A549 (cell line): Measurements from ENCODE around the gene TBXA2R. TPM values are rescaled to one million over a fixed set of nuclear protein-coding genes. Genes with fewer than 3 reads are reported as not detected.

Experiments used
- ATAC-seq, 2 experiments: fragments of 200-7000 bp in 1 of 2; fragments of >200 bp in 1 of 2; cut with Nextera tagmentation in 1 of 2; cut with Tn5 transposase in 1 of 2; 3 replicates each; pipeline versions ENCODE4 v1.8.0 to v1.9.1; 2018 to 2020; ENCODE audit warnings: mild to moderate bottlenecking in 1 of 2, moderate library complexity in 1 of 2
- CTCF ChIA-PET: fragments of 300-600 bp; sonication (Branson Sonifier 250); formaldehyde crosslinking; extraction: SDS; loops from one replicate; lab custom pipeline; 2021; ENCODE audit warnings: antibody characterized with exemption, inconsistent platforms; lab: Yijun Ruan, JAX
- POLR2A ChIA-PET: fragments of 350-600 bp; formaldehyde crosslinking; extraction: SDS; loops from one replicate; lab custom pipeline; 2021; ENCODE audit warnings: antibody characterized with exemption, inconsistent platforms; lab: Yijun Ruan, JAX
- DNase-seq, 2 experiments: peaks; one replicate each; pipeline versions ENCODE4 v3.0.0 to v3.0.0-alpha.2; 2011 to 2016; ENCODE audit warnings: low read depth in 1 of 2, low spot score in 1 of 2
- FAIRE-seq: peaks from 2 replicates; lab custom pipeline; 2011; peaks lifted over from hg19 to GRCh38; lab: Jason Lieb, UNC
- H3K27ac ChIP-seq, 2 experiments: fragments of >200 bp; sonication (Bioruptor Twin); formaldehyde crosslinking; 3 replicates each; pipeline ENCODE4 v1.5.1; 2016 to 2017
- H3K4me1 ChIP-seq: fragments of >200 bp; sonication (Bioruptor Twin); formaldehyde crosslinking; 3 replicates; pipeline ENCODE4 v1.6.1; 2016
- H3K4me2 ChIP-seq: fragments of >200 bp; sonication (Bioruptor Twin); formaldehyde crosslinking; 3 replicates; pipeline ENCODE4 v1.6.1; 2016
- H3K4me3 ChIP-seq: fragments of >200 bp; sonication (Bioruptor Twin); formaldehyde crosslinking; 3 replicates; pipeline ENCODE4 v1.5.1; 2016
- H3K9me3 ChIP-seq: fragments of >200 bp; sonication (Bioruptor Twin); formaldehyde crosslinking; 3 replicates; pipeline ENCODE4 v1.6.1; 2016
- CEBPB ChIP-seq, 2 experiments: fragments of >200 bp in 1 of 2; sonication (Bioruptor Twin) in 1 of 2; formaldehyde crosslinking in 1 of 2; IDR thresholded peaks; 2 replicates each; pipeline ENCODE4 v1.6.1; 2012 to 2016
- CHD2 ChIP-seq: fragments of 150-350 bp; IDR thresholded peaks from 2 replicates; pipeline ENCODE4 v1.6.1; 2014; ENCODE audit warnings: low read length; ENCODE audit not compliant: partially characterized antibody
- ESRRA ChIP-seq: fragments of 150-350 bp; IDR thresholded peaks from 2 replicates; pipeline ENCODE4 v1.6.1; 2014; ENCODE audit warnings: mild to moderate bottlenecking, low read length, borderline replicate concordance
- FOSB ChIP-seq: fragments of 250-450 bp; sonication (Bioruptor Pico); IDR thresholded peaks from 2 replicates; pipeline ENCODE4 v1.5.0; 2020; ENCODE audit warnings: mild to moderate bottlenecking, moderate library complexity
- FOSL2 ChIP-seq, 2 experiments: fragments of 450-650 bp in 1 of 2; fragments of >200 bp in 1 of 2; sonication (Bioruptor Twin) in 1 of 2; formaldehyde crosslinking; IDR thresholded peaks; 2 replicates each; pipeline versions ENCODE4 v1.5.0 to v1.6.1; 2016 to 2020; ENCODE audit warnings: mild to moderate bottlenecking in 1 of 2, moderate library complexity in 1 of 2
- FOXS1 ChIP-seq: fragments of 250-450 bp; sonication (Bioruptor Pico); IDR thresholded peaks from 2 replicates; pipeline ENCODE4 v1.5.0; 2020; ENCODE audit warnings: mild to moderate bottlenecking, moderate library complexity
- HEYL ChIP-seq: fragments of 250-450 bp; sonication (Bioruptor Pico); IDR thresholded peaks from 2 replicates; pipeline ENCODE4 v1.8.0; 2021; ENCODE audit warnings: mild to moderate bottlenecking, moderate library complexity
- HOXA7 ChIP-seq: fragments of 250-450 bp; sonication (Bioruptor Pico); IDR thresholded peaks from 2 replicates; pipeline ENCODE4 v1.5.0; 2020; ENCODE audit warnings: mild to moderate bottlenecking, moderate library complexity
- JUN ChIP-seq, 2 experiments: fragments of >200 bp; sonication (Bioruptor Twin); formaldehyde crosslinking; IDR thresholded peaks; 2 replicates in 1 of 2; 3 replicates in 1 of 2; pipeline ENCODE4 v1.6.1; 2016 to 2017
- KDM5A ChIP-seq: fragments of 200-600 bp; sonication (generic); IDR thresholded peaks from 2 replicates; pipeline ENCODE4 v1.6.1; 2016; ENCODE audit warnings: antibody characterized with exemption, mild to moderate bottlenecking
- MAFK ChIP-seq: fragments of 450-650 bp; IDR thresholded peaks from 2 replicates; pipeline ENCODE4 v1.6.1; 2014; ENCODE audit not compliant: partially characterized antibody
- MAZ ChIP-seq: fragments of 150-350 bp; IDR thresholded peaks from 2 replicates; pipeline ENCODE4 v1.6.1; 2014; ENCODE audit warnings: antibody characterized with exemption, low read depth, low read length, borderline replicate concordance
- MYC ChIP-seq: IDR thresholded peaks from 2 replicates; pipeline ENCODE4 v1.6.1; 2012; ENCODE audit warnings: mild to moderate bottlenecking, inconsistent platforms, low read length, improper control_type of control experiment, borderline replicate concordance
- PHF8 ChIP-seq: fragments of 200-600 bp; sonication (generic); IDR thresholded peaks from 2 replicates; pipeline ENCODE4 v1.6.1; 2016; ENCODE audit warnings: low read depth, mild to moderate bottlenecking, antibody characterized with exemption, moderate library complexity, borderline replicate concordance
- POLR2A ChIP-seq: IDR thresholded peaks from 2 replicates; pipeline ENCODE4 v1.6.1; 2012; ENCODE audit warnings: mild to moderate bottlenecking, low read length
- POLR2AphosphoS2 ChIP-seq: conservative IDR thresholded peaks from 2 replicates; pipeline ENCODE4 v1.6.1; 2012; ENCODE audit warnings: low read length, improper control_type of control experiment, inconsistent platforms
- RAD21 ChIP-seq, 2 experiments: fragments of >200 bp in 1 of 2; sonication (Bioruptor Twin) in 1 of 2; formaldehyde crosslinking in 1 of 2; IDR thresholded peaks in 1 of 2; conservative IDR thresholded peaks in 1 of 2; 2 replicates in 1 of 2; 3 replicates in 1 of 2; pipeline ENCODE4 v1.6.1; 2012 to 2018; ENCODE audit warnings: inconsistent platforms in 1 of 2
- RNF2 ChIP-seq: fragments of 200-600 bp; sonication (generic); IDR thresholded peaks from 2 replicates; pipeline ENCODE4 v1.6.1; 2016; ENCODE audit warnings: low read depth, mild to moderate bottlenecking, antibody characterized with exemption, moderate library complexity, borderline replicate concordance
- TFCP2L1 ChIP-seq: fragments of 250-450 bp; sonication (Bioruptor Pico); IDR thresholded peaks from 2 replicates; pipeline ENCODE4 v1.5.0; 2021; ENCODE audit warnings: mild to moderate bottlenecking
- TP53 ChIP-seq: fragments of 250-450 bp; sonication (Bioruptor Pico); IDR thresholded peaks from 2 replicates; pipeline ENCODE4 v1.5.0; 2021; ENCODE audit warnings: mild to moderate bottlenecking, moderate library complexity
- ZSCAN20 ChIP-seq: fragments of 250-450 bp; sonication (Bioruptor Pico); IDR thresholded peaks from 2 replicates; pipeline ENCODE4 v1.8.0; 2022; ENCODE audit warnings: mild to moderate bottlenecking, moderate library complexity
- WGBS: methylation state at CpG from one replicate; pipeline ENCODE4 v1.1.6; 2017; ENCODE audit errors: missing lambda C conversion rate; 5-methylcytosine and 5-hydroxymethylcytosine counted together
- polyA plus RNA-seq, 4 experiments: library from polyadenylated mRNA; depleted of rRNA in 3 of 4; stranded (reverse); fragments of >200 nt; fragmentation: RNase III in 1 of 4; extraction: RNeasy Plus Mini Kit Qiagen cat#74134 plus additional on column Dnase treatment in 1 of 4; gene quantifications; 2 replicates in 3 of 4; 3 replicates in 1 of 4; pipeline ENCODE4 v1.2.3, GENCODE V29; 2011 to 2017
- TF ChIP-seq, protein P1 (sequence below): fragments of >200 bp; sonication (Bioruptor Twin); formaldehyde crosslinking; IDR thresholded peaks from 3 replicates; pipeline ENCODE4 v1.6.1; 2016
- TF ChIP-seq, protein P2 (sequence below): IDR thresholded peaks from 2 replicates; pipeline ENCODE4 v1.6.1; 2012
- TF ChIP-seq, protein P3 (sequence below): fragments of >200 bp; sonication (Bioruptor Twin); formaldehyde crosslinking; IDR thresholded peaks from 2 replicates; pipeline ENCODE4 v1.6.1; 2016
- TF ChIP-seq, protein P4 (sequence below): fragments of 250-450 bp; sonication (Bioruptor Pico); IDR thresholded peaks from 2 replicates; pipeline ENCODE4 v1.5.0; 2021; ENCODE audit warnings: mild to moderate bottlenecking, moderate library complexity, borderline replicate concordance
- TF ChIP-seq, protein P5 (sequence below): IDR thresholded peaks from 2 replicates; pipeline ENCODE4 v1.6.1; 2012; ENCODE audit warnings: low read depth, borderline replicate concordance

TBXA2R gene
- polyA plus RNA-seq, 2 of the 4 experiments (the other 2 are of a cell fraction), result 0.13 to 0.49 TPM

DNA sequence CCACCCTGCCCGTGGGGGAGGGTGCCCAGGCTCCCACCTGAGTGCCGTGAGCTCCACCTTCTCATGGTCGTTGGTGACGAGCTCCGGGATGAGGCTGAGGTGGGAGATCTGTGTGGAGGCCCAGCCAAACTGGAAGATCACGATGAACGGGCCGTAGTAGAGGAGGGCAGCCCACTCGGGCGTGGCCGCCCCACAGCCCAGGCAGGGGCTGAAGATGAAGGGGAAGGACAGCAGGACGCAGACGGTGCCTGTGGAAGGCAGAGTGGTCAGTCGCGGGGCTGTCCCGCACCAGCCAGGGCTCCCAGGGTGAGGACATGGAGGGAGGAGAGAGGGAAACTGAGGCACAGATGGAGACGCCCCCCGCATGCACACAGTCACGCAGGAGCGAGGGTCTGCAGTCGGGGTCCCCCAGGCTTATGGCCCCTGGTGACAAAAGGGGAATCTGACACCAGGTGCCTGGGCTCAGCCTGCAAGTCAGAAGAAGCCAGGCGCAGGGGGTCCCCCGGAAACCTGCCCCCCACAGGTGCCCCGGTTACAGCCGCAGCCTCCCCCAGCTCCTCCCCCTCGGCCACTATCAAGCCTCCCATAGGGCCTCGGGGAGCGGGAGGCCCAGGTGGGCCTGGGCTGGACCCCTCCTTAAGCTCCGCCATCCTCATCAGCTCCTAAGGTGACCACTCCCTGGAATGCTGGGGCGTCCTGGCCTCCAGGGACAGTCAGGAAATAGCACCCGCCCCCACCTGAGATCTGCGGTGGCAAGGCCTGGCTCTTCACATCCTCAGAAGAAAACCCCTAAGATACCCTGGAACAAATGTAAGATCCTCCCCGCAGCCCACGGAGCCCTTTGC lies 55.5 kb downstream of the TBXA2R start:
- ChIA-PET CTCF (interaction anchor here (0.6 to 1.9 kb wide), 2 partner anchors 24 to 100 kb away, joined by 3 to 11 read pairs; no protein-coding TSS in a partner anchor), POLR2A (no interaction called here)
- H3K4me2 ChIP-seq, result no peak overlapping the region
- DNase-seq, result no peak
- no peak overlapping the region for H3K27ac ChIP-seq
- no peaks in the 10 kb centered on the region for H3K9me3 ChIP-seq
- H3K4me1 ChIP-seq, result peaks cover 12% of the 10 kb centered on the region
- WGBS, result 91% methylated on average over 23 of the region's 34 CpGs
- no peak for TF ChIP-seq MYC
- FAIRE-seq, result no peak
- no peak for ATAC-seq
- H3K4me3 ChIP-seq, result no peak overlapping the region

DNA sequence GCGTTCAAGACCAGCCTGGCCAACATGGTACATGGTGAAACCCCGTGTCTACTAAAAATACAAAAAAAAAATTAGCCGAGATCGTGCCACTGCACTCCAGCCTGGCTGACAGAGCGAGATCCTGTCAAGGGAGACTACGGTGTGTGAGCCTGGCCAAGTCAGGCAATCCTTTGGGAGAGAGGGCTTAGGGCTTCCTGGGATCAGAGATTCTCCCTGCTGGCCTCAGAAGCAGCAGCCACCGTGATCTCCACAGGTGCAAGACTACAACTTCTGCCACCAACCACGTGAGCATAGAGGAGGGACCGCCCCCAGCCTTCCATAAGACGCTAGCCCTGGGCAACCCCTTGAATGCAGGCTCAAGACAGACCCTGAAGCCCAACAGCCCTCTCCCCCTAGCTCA lies 56.9 kb downstream of the TBXA2R start:
- WGBS, result 93% methylated on average over 10 of the region's 10 CpGs

DNA sequence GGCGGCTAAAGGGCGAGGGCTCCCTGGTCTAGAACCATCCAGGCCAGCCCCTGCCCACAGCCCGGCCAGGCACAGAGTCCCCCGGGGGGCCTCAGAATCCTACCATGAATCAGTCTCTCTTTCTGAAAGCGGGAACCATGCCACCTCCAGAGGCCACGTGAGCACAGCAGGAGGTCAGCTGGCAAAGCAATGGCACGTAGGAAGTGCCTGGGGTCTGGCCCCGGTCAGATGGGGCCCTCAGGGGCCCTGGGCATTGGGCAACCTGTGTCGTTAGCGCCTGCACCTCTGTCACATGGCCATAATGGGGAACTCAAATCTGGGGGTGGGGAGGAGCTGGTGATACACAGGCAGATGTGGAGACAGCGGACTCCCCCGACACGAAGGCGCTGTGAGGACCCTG lies 58.1 kb downstream of the TBXA2R start:
- CTCF ChIA-PET, result interaction anchor here (0.8 to 6.6 kb wide), 5 partner anchors 13 to 48 kb away, joined by 3 to 100 read pairs (median 5); partner anchors contain the start of genes GIPC3 and HMG20B
- no peak overlapping the region for H3K4me3 ChIP-seq
- H3K27ac ChIP-seq, result no peak overlapping the region
- DNase-seq (no peak), FAIRE-seq (no peak), ATAC-seq (no peak)
- POLR2A ChIA-PET, result no interaction called here
- H3K4me1 ChIP-seq, result peaks cover 5% of the 10 kb centered on the region; the same call in 1 of the 3 replicates
- H3K9me3 ChIP-seq, result no peaks in the 10 kb centered on the region
- TF ChIP-seq, protein P1, sequence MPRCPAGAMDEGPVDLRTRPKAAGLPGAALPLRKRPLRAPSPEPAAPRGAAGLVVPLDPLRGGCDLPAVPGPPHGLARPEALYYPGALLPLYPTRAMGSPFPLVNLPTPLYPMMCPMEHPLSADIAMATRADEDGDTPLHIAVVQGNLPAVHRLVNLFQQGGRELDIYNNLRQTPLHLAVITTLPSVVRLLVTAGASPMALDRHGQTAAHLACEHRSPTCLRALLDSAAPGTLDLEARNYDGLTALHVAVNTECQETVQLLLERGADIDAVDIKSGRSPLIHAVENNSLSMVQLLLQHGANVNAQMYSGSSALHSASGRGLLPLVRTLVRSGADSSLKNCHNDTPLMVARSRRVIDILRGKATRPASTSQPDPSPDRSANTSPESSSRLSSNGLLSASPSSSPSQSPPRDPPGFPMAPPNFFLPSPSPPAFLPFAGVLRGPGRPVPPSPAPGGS, result no peak
- TF ChIP-seq ESRRA (no peak), RAD21 (conservative IDR thresholded peaks at IDR 0.05 in 1 of 2, IDR thresholded peaks at IDR 0.05 in 1 of 2) (no peak), TFCP2L1 (CRISPR knock-in tag) (no peak), HEYL (CRISPR knock-in tag) (no peak)
- TF ChIP-seq, protein P2, sequence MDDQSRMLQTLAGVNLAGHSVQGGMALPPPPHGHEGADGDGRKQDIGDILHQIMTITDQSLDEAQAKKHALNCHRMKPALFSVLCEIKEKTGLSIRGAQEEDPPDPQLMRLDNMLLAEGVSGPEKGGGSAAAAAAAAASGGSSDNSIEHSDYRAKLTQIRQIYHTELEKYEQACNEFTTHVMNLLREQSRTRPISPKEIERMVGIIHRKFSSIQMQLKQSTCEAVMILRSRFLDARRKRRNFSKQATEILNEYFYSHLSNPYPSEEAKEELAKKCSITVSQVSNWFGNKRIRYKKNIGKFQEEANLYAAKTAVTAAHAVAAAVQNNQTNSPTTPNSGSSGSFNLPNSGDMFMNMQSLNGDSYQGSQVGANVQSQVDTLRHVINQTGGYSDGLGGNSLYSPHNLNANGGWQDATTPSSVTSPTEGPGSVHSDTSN, result no peak
- TF ChIP-seq, protein P3, sequence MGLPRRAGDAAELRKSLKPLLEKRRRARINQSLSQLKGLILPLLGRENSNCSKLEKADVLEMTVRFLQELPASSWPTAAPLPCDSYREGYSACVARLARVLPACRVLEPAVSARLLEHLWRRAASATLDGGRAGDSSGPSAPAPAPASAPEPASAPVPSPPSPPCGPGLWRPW, result no peak
- TF ChIP-seq, protein P4, sequence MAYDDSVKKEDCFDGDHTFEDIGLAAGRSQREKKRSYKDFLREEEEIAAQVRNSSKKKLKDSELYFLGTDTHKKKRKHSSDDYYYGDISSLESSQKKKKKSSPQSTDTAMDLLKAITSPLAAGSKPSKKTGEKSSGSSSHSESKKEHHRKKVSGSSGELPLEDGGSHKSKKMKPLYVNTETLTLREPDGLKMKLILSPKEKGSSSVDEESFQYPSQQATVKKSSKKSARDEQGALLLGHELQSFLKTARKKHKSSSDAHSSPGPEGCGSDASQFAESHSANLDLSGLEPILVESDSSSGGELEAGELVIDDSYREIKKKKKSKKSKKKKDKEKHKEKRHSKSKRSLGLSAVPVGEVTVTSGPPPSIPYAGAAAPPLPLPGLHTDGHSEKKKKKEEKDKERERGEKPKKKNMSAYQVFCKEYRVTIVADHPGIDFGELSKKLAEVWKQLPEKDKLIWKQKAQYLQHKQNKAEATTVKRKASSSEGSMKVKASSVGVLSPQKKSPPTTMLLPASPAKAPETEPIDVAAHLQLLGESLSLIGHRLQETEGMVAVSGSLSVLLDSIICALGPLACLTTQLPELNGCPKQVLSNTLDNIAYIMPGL (CRISPR knock-in tag), result no peak
- no peak overlapping the region for H3K4me2 ChIP-seq
- WGBS, result 86% methylated on average over 1 of the region's 14 CpGs

More for the DNA sequence above, 56.9 kb downstream of the TBXA2R start:
- no peak overlapping the region for H3K4me2 ChIP-seq
- ChIA-PET CTCF (interaction anchor here (1.5 to 6.6 kb wide), 3 partner anchors 26 to 36 kb away, joined by 5 to 100 read pairs (median 11); partner anchors contain the start of genes GIPC3 and HMG20B), POLR2A (no interaction called here)
- FAIRE-seq, result no peak
- H3K4me1 ChIP-seq, result peaks cover 5% of the 10 kb centered on the region; the same call in 1 of the 3 replicates
- no peak for ATAC-seq
- H3K4me3 ChIP-seq, result no peak overlapping the region
- TF ChIP-seq KDM5A, result no peak
- TF ChIP-seq, protein P5, sequence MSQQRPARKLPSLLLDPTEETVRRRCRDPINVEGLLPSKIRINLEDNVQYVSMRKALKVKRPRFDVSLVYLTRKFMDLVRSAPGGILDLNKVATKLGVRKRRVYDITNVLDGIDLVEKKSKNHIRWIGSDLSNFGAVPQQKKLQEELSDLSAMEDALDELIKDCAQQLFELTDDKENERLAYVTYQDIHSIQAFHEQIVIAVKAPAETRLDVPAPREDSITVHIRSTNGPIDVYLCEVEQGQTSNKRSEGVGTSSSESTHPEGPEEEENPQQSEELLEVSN, result no peak
- TF ChIP-seq POLR2A, result no peak
- no peak for TF ChIP-seq FOSL2 (IDR thresholded peaks at IDR 0.05)
- no peak for TF ChIP-seq FOSL2 (CRISPR knock-in tag; IDR thresholded peaks at IDR 0.05)
- no peak for TF ChIP-seq MAFK
- TF ChIP-seq CHD2, result no peak
- no peak for TF ChIP-seq PHF8
- TF ChIP-seq TP53 (CRISPR knock-in tag), result no peak
- TF ChIP-seq HOXA7 (CRISPR knock-in tag), result no peak
- TF ChIP-seq JUN (IDR thresholded peaks at IDR 0.05), result no peak
- TF ChIP-seq POLR2AphosphoS2, result no peak
- TF ChIP-seq FOXS1 (CRISPR knock-in tag), result no peak
- no peak for TF ChIP-seq RNF2
- no peak for TF ChIP-seq CEBPB (IDR thresholded peaks at IDR 0.05)
- TF ChIP-seq FOSB (CRISPR knock-in tag), result no peak
- TF ChIP-seq MAZ, result no peak
- no peak for TF ChIP-seq ZSCAN20 (CRISPR knock-in tag)
- H3K27ac ChIP-seq, result no peak overlapping the region
- DNase-seq, result no peak
- H3K9me3 ChIP-seq, result no peaks in the 10 kb centered on the region
